IPS-15b (cell line): ENCODE data around the gene SFMBT1.
"Not testable (repeated sequence)": the region's sequence is repeated elsewhere in the genome, so short reads cannot be mapped to it uniquely, and the experiment has no call there.

Experiments
- H3K27me3 ChIP-seq: one replicate; pipeline ENCODE4 v1.6.1; 2013; ENCODE audit warnings: low read length; ENCODE audit not compliant: control insufficient read depth, insufficient read depth
- H3K36me3 ChIP-seq: one replicate; pipeline ENCODE4 v1.6.1; 2013; ENCODE audit warnings: low read length; ENCODE audit not compliant: control insufficient read depth, insufficient read depth
- H3K4me1 ChIP-seq: one replicate; pipeline ENCODE4 v1.6.1; 2013; ENCODE audit warnings: mild to moderate bottlenecking, low read length; ENCODE audit not compliant: control insufficient read depth, insufficient read depth
- H3K4me3 ChIP-seq: one replicate; pipeline ENCODE4 v1.5.1; 2013; ENCODE audit warnings: low read depth, low read length
- H3K9ac ChIP-seq: one replicate; pipeline ENCODE4 v1.6.1; 2013; ENCODE audit warnings: low read depth, mild to moderate bottlenecking, low read length
- H3K9me3 ChIP-seq: one replicate; pipeline ENCODE4 v1.6.1; 2013; ENCODE audit warnings: mild to moderate bottlenecking, low read length; ENCODE audit not compliant: control insufficient read depth, insufficient read depth

Gene SFMBT1

DNA sequence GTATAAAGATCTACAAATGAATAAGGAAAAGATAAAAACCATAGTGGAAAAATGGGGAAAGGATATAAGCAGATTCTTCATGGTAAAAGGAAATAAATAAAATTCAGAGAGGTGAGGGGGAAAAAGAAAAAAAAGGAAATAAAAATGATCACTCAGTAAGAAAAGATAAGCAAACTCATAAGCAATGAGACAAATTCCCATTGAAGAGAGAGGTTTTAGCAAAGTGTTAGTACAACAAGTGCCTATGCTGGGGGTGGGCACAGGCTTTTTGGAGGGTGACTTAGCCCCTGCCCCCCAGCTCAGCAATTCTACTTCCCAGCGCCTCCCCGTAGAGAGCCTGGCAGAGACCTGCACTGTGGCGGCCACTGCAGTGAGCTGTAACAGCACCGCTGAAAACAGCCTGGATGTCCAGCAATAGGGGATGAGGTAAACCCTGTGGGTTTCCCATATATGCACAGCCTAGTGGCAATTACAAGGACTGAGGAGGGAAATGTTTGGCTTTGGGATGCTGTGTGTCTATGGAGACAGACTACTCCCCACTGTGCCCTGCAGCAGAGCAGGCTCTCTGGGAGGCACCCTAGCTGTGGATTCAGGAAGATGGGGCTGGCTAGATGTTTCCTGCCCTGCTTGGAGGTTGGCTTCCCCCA is 23.7 kb upstream of the SFMBT1 start:
- Histone ChIP-seq H3K4me3 (no peak overlapping the region), H3K36me3 (no peaks in the 10 kb centered on the region), H3K9me3 (no peaks in the 10 kb centered on the region), H3K9ac (no peak overlapping the region), H3K4me1 (peaks cover 6% of the 10 kb centered on the region), H3K27me3 (peaks cover 10% of the 10 kb centered on the region)

DNA sequence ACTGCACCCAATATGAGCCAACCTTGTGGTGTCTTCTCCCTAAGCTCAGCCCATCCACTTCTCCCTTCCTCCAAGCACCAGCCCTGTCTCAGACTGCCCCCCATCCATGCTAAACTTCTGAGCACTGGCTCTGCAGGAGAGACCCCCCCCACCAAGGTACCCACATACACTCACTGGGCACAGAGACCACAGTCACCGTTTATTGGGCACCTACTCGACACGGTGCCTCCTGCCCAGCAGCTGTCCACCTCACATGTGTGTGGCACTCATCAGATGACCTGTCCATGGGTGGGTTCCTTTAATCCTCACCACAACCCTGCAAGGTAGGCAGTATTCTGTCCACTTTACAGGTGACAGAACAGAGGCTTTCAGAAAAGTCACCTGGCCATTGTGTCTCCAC is 22.3 kb upstream of the SFMBT1 start:
- Histone ChIP-seq H3K4me1 (peaks cover 3% of the 10 kb centered on the region), H3K9ac (no peak overlapping the region), H3K4me3 (no peak overlapping the region)

DNA sequence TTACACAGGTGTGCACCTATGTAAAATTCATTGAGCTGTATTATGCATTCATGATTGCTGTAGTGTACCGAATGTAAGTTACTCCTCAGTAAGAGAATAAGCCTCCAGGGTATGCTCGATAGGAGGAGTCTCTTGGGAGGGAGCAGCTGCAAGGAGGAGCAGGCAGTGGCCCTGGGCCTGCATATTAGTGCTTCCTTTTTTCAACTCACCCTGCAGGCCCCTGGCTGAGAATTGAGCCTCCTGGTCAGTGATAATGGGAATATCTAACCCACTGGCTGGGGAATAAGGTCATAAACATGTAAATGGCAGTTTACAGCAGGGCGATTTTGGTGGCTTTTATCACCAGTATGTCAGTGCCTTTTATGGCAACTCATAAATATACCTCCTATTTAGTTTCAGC is 21.7 kb upstream of the SFMBT1 start:
- no peaks in the 10 kb centered on the region for H3K9me3 ChIP-seq
- no peak overlapping the region for H3K9ac ChIP-seq
- H3K36me3 ChIP-seq: no peaks in the 10 kb centered on the region
- peaks cover 10% of the 10 kb centered on the region for H3K27me3 ChIP-seq
- no peak overlapping the region for H3K4me3 ChIP-seq
- H3K4me1 ChIP-seq: peaks cover 3% of the 10 kb centered on the region

More for the DNA sequence above, 22.3 kb upstream of the SFMBT1 start:
- no peaks in the 10 kb centered on the region for H3K36me3 ChIP-seq
- H3K9me3 ChIP-seq: no peaks in the 10 kb centered on the region
- H3K27me3 ChIP-seq: peaks cover 10% of the 10 kb centered on the region

DNA sequence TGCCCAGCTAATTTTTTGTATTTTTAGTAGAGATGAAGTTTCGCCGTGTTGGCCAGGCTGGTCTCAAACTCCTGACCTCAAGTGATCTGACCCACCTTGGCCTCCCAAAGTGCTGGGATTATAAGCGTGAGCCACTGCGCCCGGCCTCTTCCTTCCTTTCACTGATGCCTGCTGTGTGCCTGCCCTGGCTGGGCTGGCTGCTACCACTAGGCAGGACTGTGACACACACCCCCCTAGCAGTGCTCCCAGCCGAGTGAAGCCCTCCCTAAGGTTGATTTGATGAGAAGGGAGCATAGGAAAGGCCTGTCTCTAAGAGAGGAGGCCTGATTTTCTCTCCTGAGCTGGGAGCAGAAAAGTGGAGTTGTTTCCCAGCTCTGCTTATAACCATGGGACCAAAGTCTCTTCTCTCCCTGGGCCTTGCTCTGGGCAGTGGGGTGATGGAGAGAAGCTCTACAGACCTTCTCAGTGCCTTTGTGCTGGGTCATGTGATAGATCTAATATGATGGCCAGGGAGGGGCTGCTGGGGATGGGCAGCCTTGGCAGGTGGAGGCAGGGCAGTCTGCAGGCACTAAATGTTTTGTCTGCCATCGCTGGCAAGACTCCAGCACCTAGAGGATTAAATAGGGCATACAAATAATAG is 20.1 kb upstream of the SFMBT1 start:
- Histone ChIP-seq H3K27me3 (no peaks in the 10 kb centered on the region), H3K36me3 (no peaks in the 10 kb centered on the region), H3K9ac (no peak overlapping the region), H3K9me3 (no peaks in the 10 kb centered on the region), H3K4me1 (no peaks in the 10 kb centered on the region), H3K4me3 (no peak overlapping the region)

DNA sequence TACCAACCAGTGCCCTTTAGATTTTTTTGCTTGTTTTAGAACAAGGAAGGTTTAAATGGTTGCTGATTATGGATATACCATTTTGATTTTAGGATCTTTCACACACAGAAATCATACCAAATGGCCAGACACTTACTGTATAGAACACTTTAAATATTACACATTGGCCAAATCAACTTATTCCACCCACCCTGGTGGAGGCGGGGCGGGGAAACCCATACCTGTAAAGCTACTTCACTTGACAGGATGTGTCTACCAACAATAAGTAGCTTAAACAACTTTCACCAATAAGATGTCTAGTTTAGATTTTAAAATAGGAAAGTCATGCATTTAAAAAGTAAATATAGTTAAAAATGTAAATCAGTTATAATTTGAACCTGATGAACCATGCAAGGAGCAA is 17.0 kb upstream of the SFMBT1 start:
- Histone ChIP-seq H3K36me3 (no peaks in the 10 kb centered on the region), H3K4me1 (no peaks in the 10 kb centered on the region), H3K27me3 (no peaks in the 10 kb centered on the region), H3K9me3 (no peaks in the 10 kb centered on the region), H3K9ac (no peak overlapping the region), H3K4me3 (no peak overlapping the region)

DNA sequence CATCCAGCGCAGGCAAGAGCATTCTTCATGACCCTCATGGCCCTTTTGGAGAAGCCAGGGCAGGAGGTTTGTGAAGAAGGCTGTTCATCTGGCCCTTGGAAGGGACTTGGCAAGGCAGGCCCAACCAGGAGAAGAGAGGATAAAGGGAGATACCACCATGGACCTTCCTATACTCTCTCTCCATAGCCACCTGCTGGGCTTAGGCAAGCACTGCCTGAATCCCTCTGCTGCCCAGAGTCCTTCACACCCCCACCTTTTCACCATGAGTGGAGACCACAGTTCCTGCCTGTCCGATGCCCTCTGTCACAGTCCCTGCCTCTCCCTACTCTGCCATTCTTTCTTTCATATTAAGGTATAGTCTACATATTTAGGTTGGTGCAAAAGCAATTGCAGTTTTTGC is 10.6 kb upstream of the SFMBT1 start:
- no peaks in the 10 kb centered on the region for H3K36me3 ChIP-seq
- H3K4me3 ChIP-seq: no peak overlapping the region
- H3K27me3 ChIP-seq: no peaks in the 10 kb centered on the region
- no peaks in the 10 kb centered on the region for H3K4me1 ChIP-seq
- no peaks in the 10 kb centered on the region for H3K9me3 ChIP-seq
- H3K9ac ChIP-seq: no peak overlapping the region

DNA sequence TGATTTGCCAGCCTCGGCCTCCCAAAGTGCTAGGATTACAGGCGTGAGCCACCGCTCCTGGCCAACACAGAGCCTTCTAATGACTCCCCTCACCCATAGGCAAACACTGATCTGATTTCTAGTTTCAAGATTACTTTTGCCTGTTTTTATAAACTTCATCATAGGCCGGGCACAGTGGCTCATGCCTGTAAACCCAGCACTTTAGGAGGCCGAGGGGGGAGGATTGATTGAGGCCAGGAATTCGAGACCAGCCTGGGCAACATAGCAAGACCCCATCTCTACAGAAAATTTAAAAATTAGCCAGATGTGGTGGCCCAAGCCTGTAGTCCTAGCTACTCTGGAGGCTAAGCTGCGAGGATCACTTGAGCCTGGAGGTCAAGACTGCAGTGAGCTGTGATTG is 8.4 kb upstream of the SFMBT1 start:
- H3K27me3 ChIP-seq, H3K4me3 ChIP-seq, H3K36me3 ChIP-seq, H3K9me3 ChIP-seq, H3K9ac ChIP-seq, H3K4me1 ChIP-seq: not testable (repeated sequence)

DNA sequence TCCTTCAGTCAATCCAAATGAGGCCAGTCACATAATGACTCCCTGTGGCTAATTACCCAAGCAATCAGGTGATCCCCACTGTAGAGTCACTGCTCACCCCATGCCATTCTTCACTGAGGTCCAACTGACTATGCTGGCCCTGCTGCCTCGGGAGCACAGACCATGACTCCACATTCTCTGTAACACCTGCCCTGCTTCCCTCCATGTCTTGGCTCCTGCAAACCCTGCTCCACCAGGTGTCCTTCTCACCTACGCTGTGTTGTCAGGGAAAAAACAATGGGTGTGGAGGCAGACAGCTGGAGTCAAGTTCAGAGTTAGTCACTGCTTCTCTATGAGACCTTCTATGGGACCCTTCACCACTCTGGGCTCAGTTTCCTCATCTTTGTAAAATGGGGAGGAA is 6.1 kb upstream of the SFMBT1 start:
- no peak overlapping the region for H3K4me3 ChIP-seq
- no peak overlapping the region for H3K9ac ChIP-seq
- no peaks in the 10 kb centered on the region for H3K9me3 ChIP-seq
- peaks cover 14% of the 10 kb centered on the region for H3K27me3 ChIP-seq
- no peaks in the 10 kb centered on the region for H3K36me3 ChIP-seq
- no peaks in the 10 kb centered on the region for H3K4me1 ChIP-seq

DNA sequence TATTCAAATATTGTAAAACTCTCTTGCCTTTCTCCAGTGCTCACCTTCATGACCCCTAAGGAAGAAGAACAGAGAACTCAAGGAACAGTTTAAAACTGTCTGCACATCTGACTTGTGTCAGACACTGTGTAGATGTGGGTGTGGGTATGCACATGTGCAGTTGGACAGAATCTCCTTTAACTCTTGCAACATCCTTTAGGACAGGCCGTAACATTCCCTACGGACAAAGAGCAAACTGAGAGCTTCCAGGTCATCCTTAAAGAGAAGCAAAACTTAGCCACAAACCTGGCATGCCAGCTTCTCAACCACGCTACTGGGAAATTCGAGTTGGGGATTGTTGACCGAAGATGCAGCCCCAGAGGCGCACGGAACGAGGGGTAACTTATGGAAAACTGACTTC is 4.1 kb upstream of the SFMBT1 start:
- Histone ChIP-seq H3K4me3 (no peak overlapping the region), H3K9me3 (no peaks in the 10 kb centered on the region), H3K4me1 (no peaks in the 10 kb centered on the region), H3K36me3 (no peaks in the 10 kb centered on the region), H3K27me3 (peaks cover 15% of the 10 kb centered on the region), H3K9ac (no peak overlapping the region)

DNA sequence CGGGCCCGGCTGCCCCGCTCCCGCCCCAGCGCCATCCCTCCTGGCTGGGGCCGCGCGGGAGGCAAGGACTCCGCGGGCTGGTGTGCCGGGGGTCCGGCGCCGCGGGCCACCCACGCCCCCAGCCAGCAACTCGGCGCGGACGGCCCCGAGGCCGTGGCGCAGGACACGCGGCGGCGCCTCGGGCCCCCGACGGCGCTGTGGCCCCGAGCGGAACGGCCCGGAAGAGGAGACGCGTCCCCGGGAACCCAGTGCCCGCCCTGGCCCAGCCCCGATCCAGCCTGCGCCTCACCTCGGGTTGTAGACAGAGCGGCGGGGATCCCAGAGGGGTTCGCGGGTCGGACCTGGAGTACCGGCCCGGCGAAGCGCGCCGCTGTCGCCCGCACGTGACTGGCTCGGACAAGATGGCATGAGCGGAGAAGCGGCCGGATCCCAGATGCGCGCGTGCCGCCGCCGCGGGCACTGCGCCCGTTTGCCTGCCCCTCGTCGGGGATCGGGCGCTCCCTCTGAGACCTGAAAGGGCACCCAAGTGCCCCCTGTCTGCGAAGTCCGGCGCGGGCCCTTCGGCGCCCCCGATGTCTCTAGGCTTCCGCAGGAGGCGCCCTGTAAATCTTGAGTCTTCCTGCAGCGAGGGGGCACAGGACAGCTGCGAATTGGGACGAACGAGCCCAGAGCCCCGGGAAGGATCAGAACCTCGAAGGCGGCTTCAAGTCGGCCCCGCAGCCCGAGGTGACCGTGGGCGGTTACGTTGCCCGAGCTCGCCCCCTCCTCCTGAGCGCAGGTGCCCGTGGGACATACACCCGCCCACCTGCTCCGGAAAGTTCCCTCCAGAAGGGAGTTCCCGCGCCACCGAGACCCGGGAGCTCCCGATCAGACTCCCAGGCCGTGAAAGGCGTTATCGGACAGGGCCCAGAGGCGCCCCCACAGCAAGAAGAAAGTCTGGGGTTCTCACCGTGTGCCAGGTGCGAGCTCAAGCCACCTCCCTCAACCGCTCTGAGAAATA is 598 bp upstream of the SFMBT1 start:
- no peaks in the 10 kb centered on the region for H3K9me3 ChIP-seq
- no peaks in the 10 kb centered on the region for H3K36me3 ChIP-seq
- peaks cover 32% of the 10 kb centered on the region for H3K27me3 ChIP-seq
- no peaks in the 10 kb centered on the region for H3K4me1 ChIP-seq
- no peak overlapping the region for H3K9ac ChIP-seq
- peak overlapping the region; percentile 64 for H3K4me3 ChIP-seq

DNA sequence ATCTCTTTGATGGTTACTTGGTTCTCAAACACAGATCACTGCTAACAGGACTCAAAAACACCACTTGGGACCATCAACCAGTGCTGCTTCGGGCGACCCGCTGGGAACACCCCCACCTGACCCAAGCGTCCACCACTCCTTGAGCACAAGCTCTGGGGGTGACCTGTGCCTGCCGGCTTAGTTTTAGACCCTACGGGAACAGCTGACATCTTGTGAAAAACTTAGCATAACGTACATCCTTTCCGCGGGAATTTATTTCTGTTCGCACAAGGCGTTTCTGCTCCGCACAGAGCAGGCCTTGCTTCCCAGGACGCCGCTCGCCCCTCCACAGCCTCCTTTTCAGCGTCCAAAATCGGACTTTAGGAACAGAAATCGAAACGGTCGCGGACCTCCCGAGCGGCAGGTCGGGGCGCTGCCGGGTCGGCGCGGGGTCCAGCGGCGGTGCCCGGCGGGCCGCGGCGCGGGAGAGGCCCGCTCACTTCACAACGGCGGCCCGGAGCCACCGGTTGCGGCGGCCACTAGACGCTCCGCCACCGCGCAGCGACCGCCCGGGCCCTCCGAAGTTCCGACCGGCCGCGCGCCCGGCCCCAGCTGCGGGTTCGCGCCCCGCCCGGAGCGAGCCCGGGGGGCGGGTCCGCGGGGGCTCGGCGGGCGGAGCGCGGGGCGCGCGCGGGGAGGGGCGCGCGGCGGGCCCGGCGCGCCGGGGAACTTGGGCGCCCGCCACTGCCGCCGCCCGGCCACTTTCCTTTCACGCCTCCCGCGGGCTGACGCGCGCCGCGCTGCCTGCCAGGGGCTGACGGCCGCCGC is 959 bp downstream of the SFMBT1 start:
- Histone ChIP-seq H3K4me1 (no peaks in the 10 kb centered on the region), H3K4me3 (peak overlapping the region; percentile 74)

More for the DNA sequence above, 959 bp downstream of the SFMBT1 start:
- peaks cover 32% of the 10 kb centered on the region for H3K27me3 ChIP-seq
- no peaks in the 10 kb centered on the region for H3K9me3 ChIP-seq
- H3K9ac ChIP-seq: no peak overlapping the region
- H3K36me3 ChIP-seq: no peaks in the 10 kb centered on the region
